GM12878 (cell line): ENCODE measurements around the gene ADAMTS5. TPM values are rescaled to one million over a fixed set of nuclear protein-coding genes. Genes with fewer than 3 reads are reported as not detected.

ENCODE experiments used
- ATAC-seq: fragments of 200-7000 bp; cut with Tn5 transposase; 3 replicates; pipeline ENCODE4 v1.9.1; 2020; ENCODE audit warnings: mild to moderate bottlenecking, moderate library complexity
- BruUV-seq: library from RNA; stranded (reverse); fragments of 400-500 nt; replicated peaks from 2 replicates; lab custom pipeline; 2021; lab: Mats Ljungman, UMichigan
- CTCF ChIA-PET: fragments of 300-600 bp; sonication (Branson Sonifier 250); formaldehyde crosslinking; extraction: SDS; loops from one replicate; lab custom pipeline; 2021; ENCODE audit warnings: inconsistent platforms; lab: Yijun Ruan, JAX
- POLR2A ChIA-PET: fragments of 350-600 bp; formaldehyde crosslinking; extraction: SDS; loops from one replicate; lab custom pipeline; 2021; ENCODE audit warnings: inconsistent platforms; lab: Charles Lee
- RAD21 ChIA-PET: fragments of 300-600 bp; sonication (Branson Sonifier 250); formaldehyde crosslinking; loops from one replicate; lab custom pipeline; 2023; ENCODE audit warnings: antibody characterized with exemption; ENCODE audit not compliant: unreplicated experiment; lab: Charles Lee
- SMC1A ChIA-PET: fragments of 300-600 bp; sonication (Branson Sonifier 250); formaldehyde crosslinking; loops from one replicate; lab custom pipeline; 2023; ENCODE audit not compliant: unreplicated experiment, uncharacterized antibody; lab: Charles Lee
- DNase-seq: peaks from one replicate; pipeline ENCODE4 v3.0.0-alpha.2; 2011; ENCODE audit warnings: low read depth, low spot score
- FAIRE-seq: peaks from 3 replicates; lab custom pipeline; 2011; peaks lifted over from hg19 to GRCh38; lab: Jason Lieb, UNC
- H2AFZ ChIP-seq: 2 replicates; pipeline ENCODE4 v1.6.0; 2011; ENCODE audit warnings: low read depth, low read length, control low read depth; ENCODE audit not compliant: control insufficient read depth
- H3K27ac ChIP-seq: 2 replicates; pipeline ENCODE4 v1.5.1; 2011; ENCODE audit warnings: control low read depth; ENCODE audit not compliant: control insufficient read depth, insufficient read depth
- H3K27me3 ChIP-seq, 2 experiments: replicated peaks in 1 of 2; 2 replicates each; pipeline versions ENCODE4 v1.6.0 to v1.6.1; 2011; ENCODE audit warnings: low read length in 1 of 2; ENCODE audit not compliant: control insufficient read depth in 2 of 2, insufficient read depth in 2 of 2
- H3K36me3 ChIP-seq, 2 experiments: 2 replicates each; pipeline ENCODE4 v1.5.1; 2011; ENCODE audit warnings: low read length in 1 of 2; ENCODE audit not compliant: control insufficient read depth in 2 of 2, insufficient read depth in 2 of 2
- H3K4me1 ChIP-seq: 2 replicates; pipeline ENCODE4 v1.6.1; 2011; ENCODE audit warnings: mild to moderate bottlenecking, low read length, moderate library complexity, mixed read lengths; ENCODE audit not compliant: control insufficient read depth, insufficient read depth
- H3K4me2 ChIP-seq: 2 replicates; pipeline ENCODE4 v1.6.0; 2011; ENCODE audit warnings: control low read depth; ENCODE audit not compliant: control insufficient read depth, insufficient read depth
- H3K4me3 ChIP-seq: fragments of 200-600 bp; sonication (generic); 2 replicates; pipeline ENCODE4 v1.5.1; 2016
- H3K79me2 ChIP-seq: 2 replicates; pipeline ENCODE4 v1.6.0; 2011; ENCODE audit warnings: low read length; ENCODE audit not compliant: control insufficient read depth, insufficient read depth
- H3K9ac ChIP-seq: 2 replicates; pipeline ENCODE4 v1.8.0; 2011; ENCODE audit warnings: low read length, control low read depth, mixed read lengths; ENCODE audit not compliant: control insufficient read depth, insufficient read depth
- H3K9me3 ChIP-seq: replicated peaks from 3 replicates; pipeline ENCODE4 v1.5.1; 2011; ENCODE audit warnings: mild to moderate bottlenecking, low read length; ENCODE audit not compliant: control insufficient read depth, insufficient read depth
- H4K20me1 ChIP-seq: 2 replicates; pipeline ENCODE4 v1.6.0; 2011; ENCODE audit not compliant: control insufficient read depth, insufficient read depth
- CHD1 ChIP-seq: IDR thresholded peaks from 2 replicates; pipeline ENCODE4 v1.6.1; 2012; ENCODE audit warnings: low read depth, low read length, improper control_type of control experiment
- CTCF ChIP-seq, 3 experiments: IDR thresholded peaks in 2 of 3; conservative IDR thresholded peaks in 1 of 3; 2 replicates each; pipeline ENCODE4 v1.5.1; 2011; ENCODE audit warnings: low read depth in 3 of 3, low read length in 3 of 3, mild to moderate bottlenecking in 3 of 3, control low read depth in 2 of 3, moderate library complexity in 2 of 3, inconsistent platforms in 1 of 3, mixed read lengths in 1 of 3; ENCODE audit not compliant: control insufficient read depth in 2 of 3, insufficient read depth in 1 of 3; ENCODE audit errors: extremely low read depth in 1 of 3
- EGR1 ChIP-seq, 2 experiments: IDR thresholded peaks; 1 replicate in 1 of 2; 2 replicates in 1 of 2; pipeline ENCODE4 v1.6.1; 2011 to 2012; ENCODE audit warnings: low read depth in 2 of 2, low read length in 2 of 2, borderline replicate concordance in 1 of 2, mild to moderate bottlenecking in 1 of 2, moderate library complexity in 1 of 2
- GABPA ChIP-seq: IDR thresholded peaks from 2 replicates; pipeline ENCODE4 v1.6.1; 2014; ENCODE audit warnings: antibody characterized with exemption, low read depth, mild to moderate bottlenecking, inconsistent platforms
- HDGF ChIP-seq: fragments of 450-650 bp; IDR thresholded peaks from 2 replicates; pipeline ENCODE4 v1.6.1; 2016; ENCODE audit warnings: antibody characterized with exemption
- IRF4 ChIP-seq: IDR thresholded peaks from 2 replicates; pipeline ENCODE4 v1.6.1; 2011; ENCODE audit warnings: low read depth, low read length
- JUNB ChIP-seq: IDR thresholded peaks from 2 replicates; pipeline ENCODE4 v1.6.1; 2016; ENCODE audit warnings: antibody characterized with exemption, mild to moderate bottlenecking
- JUND ChIP-seq: IDR thresholded peaks from 2 replicates; pipeline ENCODE4 v1.6.1; 2012; ENCODE audit warnings: low read depth, mild to moderate bottlenecking, low read length, improper control_type of control experiment, moderate library complexity
- KAT2A ChIP-seq: conservative IDR thresholded peaks from 2 replicates; pipeline ENCODE4 v1.6.1; 2011; ENCODE audit warnings: low read depth, low read length; ENCODE audit not compliant: control insufficient read depth
- KDM1A ChIP-seq: fragments of 200-600 bp; sonication (generic); IDR thresholded peaks from 2 replicates; pipeline ENCODE4 v1.6.1; 2016; ENCODE audit warnings: borderline replicate concordance
- MAX ChIP-seq: IDR thresholded peaks from 2 replicates; pipeline ENCODE4 v1.6.1; 2012; ENCODE audit warnings: low read depth, low read length, improper control_type of control experiment
- MTA2 ChIP-seq: fragments of 450-650 bp; IDR thresholded peaks from 2 replicates; pipeline ENCODE4 v1.6.1; 2016; ENCODE audit warnings: low read depth, mild to moderate bottlenecking, moderate library complexity
- NFIC ChIP-seq: IDR thresholded peaks from 2 replicates; pipeline ENCODE4 v1.6.1; 2012; ENCODE audit warnings: low read depth, mild to moderate bottlenecking, inconsistent platforms, low read length, moderate library complexity
- NFXL1 ChIP-seq: fragments of 450-650 bp; IDR thresholded peaks from 2 replicates; pipeline ENCODE4 v1.6.1; 2017; ENCODE audit warnings: antibody characterized with exemption, mild to moderate bottlenecking, borderline replicate concordance
- NFYA ChIP-seq: IDR thresholded peaks from 2 replicates; pipeline ENCODE4 v1.6.1; 2011; ENCODE audit warnings: low read depth, mild to moderate bottlenecking, low read length, improper control_type of control experiment, borderline replicate concordance
- RFX5 ChIP-seq: IDR thresholded peaks from 2 replicates; pipeline ENCODE4 v1.6.1; 2011; ENCODE audit warnings: low read depth, low read length, improper control_type of control experiment
- SMC3 ChIP-seq: IDR thresholded peaks from 2 replicates; pipeline ENCODE4 v1.6.1; 2011; ENCODE audit warnings: low read length, improper control_type of control experiment, borderline replicate concordance
- STAT1 ChIP-seq: fragments of 450-650 bp; conservative IDR thresholded peaks from 2 replicates; pipeline ENCODE4 v1.6.1; 2014; ENCODE audit warnings: antibody characterized with exemption, mild to moderate bottlenecking
- WGBS: methylation state at CpG from one replicate; pipeline ENCODE4 v1.1.6; 2016; ENCODE audit warnings: low lambda C conversion rate; ENCODE audit not compliant: insufficient replicate concordance, insufficient coverage; ENCODE audit errors: missing lambda C conversion rate; 5-methylcytosine and 5-hydroxymethylcytosine counted together
- in situ Hi-C: fragments of 300-500 bp; cut with MboI; formaldehyde crosslinking; loops from 9 replicates; pipeline ENCODE4 v1.14.3; 2018; ENCODE audit warnings: mixed read lengths
- intact Hi-C: fragments of 100-400 bp; cut with micrococcal nuclease; formaldehyde crosslinking; loops from one replicate; pipeline ENCODE4 v1.14.2; 2022; ENCODE audit not compliant: unreplicated experiment
- polyA plus RNA-seq, 11 experiments: library from polyadenylated mRNA; depleted of rRNA in 4 of 11; unstranded in 6 of 11; stranded (reverse) in 5 of 11; fragments of >200 nt; fragmentation: Nextera tagmentation in 4 of 11; fragmentation: Illumina TruSeq in 1 of 11; extraction: Ambion mirVana in 4 of 11; extraction: Trizol in 1 of 11; gene quantifications; 1 replicate in 1 of 11; 2 replicates in 10 of 11; pipeline versions ENCODE4 v1.2.1 to v1.2.3, GENCODE V29; 2011 to 2016; ENCODE audit warnings: inconsistent platforms in 2 of 11, missing spikeins in 2 of 11, low read depth in 1 of 11
- total RNA-seq, 4 experiments: library from RNA; depleted of rRNA in 3 of 4; stranded (reverse); fragments of >200 nt in 3 of 4; fragmentation: Illumina TruSeq in 1 of 4; extraction: Trizol in 1 of 4; gene quantifications; 2 replicates each; pipeline versions ENCODE4 v1.2.1 to v1.2.3, GENCODE V29; 2013 to 2021
- TF ChIP-seq, protein P1 (sequence below): fragments of 450-650 bp; IDR thresholded peaks from 2 replicates; pipeline ENCODE4 v1.6.1; 2017; ENCODE audit warnings: mild to moderate bottlenecking, moderate library complexity
- TF ChIP-seq, protein P2 (sequence below): fragments of 450-650 bp; IDR thresholded peaks from 2 replicates; pipeline ENCODE4 v1.6.1; 2016; ENCODE audit warnings: mild to moderate bottlenecking

The ADAMTS5 gene
- total and polyA plus RNA-seq, 10 of the 15 experiments (the other 5 are each of a cell fraction or from before 2014, with no cell fraction given), result not detected

- no peak for TF ChIP-seq IRF4
- TF ChIP-seq JUND, result no peak
- TF ChIP-seq CHD1, result no peak
- TF ChIP-seq NFIC, result no peak
- no peak for TF ChIP-seq GABPA
- no peak for TF ChIP-seq NFYA
- TF ChIP-seq RFX5, result no peak
- TF ChIP-seq CTCF (IDR thresholded peaks at IDR 0.05 in 2 of 3, conservative IDR thresholded peaks at IDR 0.05 in 1 of 3; ENCODE audit: control insufficient read depth in 2 of 3, extremely low read depth in 1 of 3, insufficient read depth in 1 of 3, low read depth in 3 of 3, low read length in 3 of 3), result no peak
- no peak for TF ChIP-seq HDGF
- TF ChIP-seq STAT1, result no peak
- TF ChIP-seq, protein P1, sequence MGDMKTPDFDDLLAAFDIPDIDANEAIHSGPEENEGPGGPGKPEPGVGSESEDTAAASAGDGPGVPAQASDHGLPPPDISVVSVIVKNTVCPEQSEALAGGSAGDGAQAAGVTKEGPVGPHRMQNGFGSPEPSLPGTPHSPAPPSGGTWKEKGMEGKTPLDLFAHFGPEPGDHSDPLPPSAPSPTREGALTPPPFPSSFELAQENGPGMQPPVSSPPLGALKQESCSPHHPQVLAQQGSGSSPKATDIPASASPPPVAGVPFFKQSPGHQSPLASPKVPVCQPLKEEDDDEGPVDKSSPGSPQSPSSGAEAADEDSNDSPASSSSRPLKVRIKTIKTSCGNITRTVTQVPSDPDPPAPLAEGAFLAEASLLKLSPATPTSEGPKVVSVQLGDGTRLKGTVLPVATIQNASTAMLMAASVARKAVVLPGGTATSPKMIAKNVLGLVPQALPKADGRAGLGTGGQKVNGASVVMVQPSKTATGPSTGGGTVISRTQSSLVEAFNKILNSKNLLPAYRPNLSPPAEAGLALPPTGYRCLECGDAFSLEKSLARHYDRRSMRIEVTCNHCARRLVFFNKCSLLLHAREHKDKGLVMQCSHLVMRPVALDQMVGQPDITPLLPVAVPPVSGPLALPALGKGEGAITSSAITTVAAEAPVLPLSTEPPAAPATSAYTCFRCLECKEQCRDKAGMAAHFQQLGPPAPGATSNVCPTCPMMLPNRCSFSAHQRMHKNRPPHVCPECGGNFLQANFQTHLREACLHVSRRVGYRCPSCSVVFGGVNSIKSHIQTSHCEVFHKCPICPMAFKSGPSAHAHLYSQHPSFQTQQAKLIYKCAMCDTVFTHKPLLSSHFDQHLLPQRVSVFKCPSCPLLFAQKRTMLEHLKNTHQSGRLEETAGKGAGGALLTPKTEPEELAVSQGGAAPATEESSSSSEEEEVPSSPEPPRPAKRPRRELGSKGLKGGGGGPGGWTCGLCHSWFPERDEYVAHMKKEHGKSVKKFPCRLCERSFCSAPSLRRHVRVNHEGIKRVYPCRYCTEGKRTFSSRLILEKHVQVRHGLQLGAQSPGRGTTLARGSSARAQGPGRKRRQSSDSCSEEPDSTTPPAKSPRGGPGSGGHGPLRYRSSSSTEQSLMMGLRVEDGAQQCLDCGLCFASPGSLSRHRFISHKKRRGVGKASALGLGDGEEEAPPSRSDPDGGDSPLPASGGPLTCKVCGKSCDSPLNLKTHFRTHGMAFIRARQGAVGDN, result no peak
- no peak for TF ChIP-seq MAX
- TF ChIP-seq SMC3, result no peak
- TF ChIP-seq EGR1 (IDR thresholded peaks at IDR 0.05; ENCODE audit: borderline replicate concordance in 1 of 2, low read depth in 2 of 2, low read length in 2 of 2), result no peak
- no peak for TF ChIP-seq KDM1A
- no peak for TF ChIP-seq KAT2A
- TF ChIP-seq, protein P2, sequence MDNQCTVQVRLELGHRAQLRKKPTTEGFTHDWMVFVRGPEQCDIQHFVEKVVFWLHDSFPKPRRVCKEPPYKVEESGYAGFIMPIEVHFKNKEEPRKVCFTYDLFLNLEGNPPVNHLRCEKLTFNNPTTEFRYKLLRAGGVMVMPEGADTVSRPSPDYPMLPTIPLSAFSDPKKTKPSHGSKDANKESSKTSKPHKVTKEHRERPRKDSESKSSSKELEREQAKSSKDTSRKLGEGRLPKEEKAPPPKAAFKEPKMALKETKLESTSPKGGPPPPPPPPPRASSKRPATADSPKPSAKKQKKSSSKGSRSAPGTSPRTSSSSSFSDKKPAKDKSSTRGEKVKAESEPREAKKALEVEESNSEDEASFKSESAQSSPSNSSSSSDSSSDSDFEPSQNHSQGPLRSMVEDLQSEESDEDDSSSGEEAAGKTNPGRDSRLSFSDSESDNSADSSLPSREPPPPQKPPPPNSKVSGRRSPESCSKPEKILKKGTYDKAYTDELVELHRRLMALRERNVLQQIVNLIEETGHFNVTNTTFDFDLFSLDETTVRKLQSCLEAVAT, result no peak
- no peak for TF ChIP-seq JUNB
- no peak for TF ChIP-seq MTA2
- TF ChIP-seq NFXL1, result no peak
- TF ChIP-seq, all 136 proteins: peak for 0
- H2AFZ ChIP-seq, result no peak overlapping the region
- FAIRE-seq, result no peak
- H3K27me3 ChIP-seq, result no peaks in the 10 kb centered on the region
- ChIA-PET RAD21 (no interaction called here), POLR2A (no interaction called here), SMC1A (no interaction called here), CTCF (no interaction called here)
- no peaks in the 10 kb centered on the region for H3K9me3 ChIP-seq
- BruUV-seq, result no TSS peak
- H3K36me3 ChIP-seq, result no peaks in the 10 kb centered on the region
- intact Hi-C loops (no loop called here), in situ Hi-C loops (no loop called here)
- no peaks in the 10 kb centered on the region for H3K4me1 ChIP-seq
- H3K79me2 ChIP-seq, result no peaks in the 10 kb centered on the region
- no peak overlapping the region for H3K4me3 ChIP-seq
- WGBS, result 36% methylated on average over 3 of the region's 3 CpGs
- H4K20me1 ChIP-seq, result no peaks in the 10 kb centered on the region
- no peak overlapping the region for H3K9ac ChIP-seq
- ATAC-seq, result no peak
- H3K4me2 ChIP-seq, result no peak overlapping the region
- no peak overlapping the region for H3K27ac ChIP-seq
- no peak for DNase-seq
Measured at GRCh38 chr21:26956813-26957212, 10.1 kb downstream of the ADAMTS5 start.
